Measurements from ENCODE around the gene GAK.

GRCh38 chr4:947491-947971 is 15.4 kb upstream of the GAK start:
- no peak for TF ChIP-seq CTCF (IDR thresholded peaks at IDR 0.05 in 4 of 5, conservative IDR thresholded peaks at IDR 0.05 in 1 of 5)
- no peak for TF ChIP-seq POLR2A (IDR thresholded peaks at IDR 0.05)

All from gastrocnemius medialis (tissue), 4 donors.